Measurements from ENCODE around the gene ABLIM2.

The ABLIM2 gene

DNA sequence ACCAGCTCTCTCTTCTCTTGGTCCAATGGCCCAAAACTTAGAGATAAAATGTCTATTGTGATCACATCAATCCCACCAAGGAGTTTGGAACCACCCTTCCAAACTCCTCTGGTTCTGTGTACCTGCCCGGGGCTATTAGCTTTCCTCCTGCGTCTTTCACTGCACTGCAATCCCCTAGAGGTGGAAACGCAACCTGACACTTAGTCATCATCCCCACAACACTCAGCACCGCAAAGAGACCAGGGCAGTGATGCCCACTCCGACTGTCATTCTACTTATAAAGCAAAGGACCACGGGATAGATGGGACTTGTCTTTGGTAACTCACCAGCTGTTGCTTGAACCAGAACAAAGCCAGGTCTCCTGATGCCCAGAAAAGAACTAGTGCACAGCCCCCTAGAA, 240.9 kb downstream of the ABLIM2 start:
- DNase-seq = no peak

DNA sequence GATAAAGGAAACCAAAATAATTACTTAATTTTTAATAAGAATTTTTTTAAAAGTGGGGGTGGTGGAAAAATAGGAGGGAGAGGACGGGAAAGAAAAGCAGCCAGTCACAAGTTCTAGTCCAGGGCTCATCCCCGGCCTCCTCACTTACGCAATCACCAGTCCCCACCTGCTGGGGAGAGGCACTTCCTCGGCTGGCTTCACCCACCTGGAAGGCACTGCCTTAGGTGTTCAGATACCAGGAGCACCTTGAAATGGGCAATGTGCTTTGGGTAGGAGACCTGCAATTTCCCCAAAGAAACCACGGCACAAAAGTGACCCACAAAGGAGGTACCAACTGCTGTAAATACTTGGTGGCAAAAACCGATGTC, 242.8 kb downstream of the ABLIM2 start:
- DNase-seq = no peak
